K562 (cell line): ENCODE results near the gene ATP4B. TPM values are rescaled to one million over a fixed set of nuclear protein-coding genes. Genes with fewer than 3 reads are reported as not detected.
A peak's percentile ranks its signal among the peaks of the same experiment; 100 is the strongest.

Experiments used
- BMI1 ChIP-seq: fragments of 150-350 bp; IDR thresholded peaks from 2 replicates; pipeline ENCODE4 v1.6.1; 2014; ENCODE audit warnings: low read length
- C11orf30 ChIP-seq: fragments of 450-650 bp; IDR thresholded peaks from 2 replicates; pipeline ENCODE4 v1.6.1; 2016; ENCODE audit warnings: low read depth, mild to moderate bottlenecking
- CBFA2T2 ChIP-seq: fragments of 450-650 bp; conservative IDR thresholded peaks from 2 replicates; pipeline ENCODE4 v1.6.1; 2017; ENCODE audit warnings: mild to moderate bottlenecking
- CEBPG ChIP-seq, 3 experiments: fragments of 200-800 bp in 1 of 3; sonication (Bioruptor generic) in 1 of 3; sonication (generic) in 1 of 3; formaldehyde crosslinking in 1 of 3; IDR thresholded peaks in 2 of 3; conservative IDR thresholded peaks in 1 of 3; 2 replicates each; pipeline versions ENCODE4 v1.6.1 to v1.8.0; 2016 to 2022; ENCODE audit warnings: missing compliant biosample characterization in 2 of 3, missing genetic modification characterization in 2 of 3, mild to moderate bottlenecking in 1 of 3, missing genetic modification reagents in 1 of 3
- HNRNPH1 ChIP-seq: fragments of 200-400 bp; formaldehyde crosslinking; optimal IDR thresholded peaks from 2 replicates; pipeline ENCODE3; 2017; ENCODE audit warnings: low read depth, mild to moderate bottlenecking, low read length, moderate library complexity
- ZNF140 ChIP-seq: fragments of 250-450 bp; sonication (Bioruptor Pico); IDR thresholded peaks from 2 replicates; pipeline ENCODE4 v1.8.0; 2021; ENCODE audit warnings: moderate library complexity, mild to moderate bottlenecking, inconsistent platforms
- polyA plus RNA-seq, 8 experiments: library from polyadenylated mRNA; depleted of rRNA in 4 of 8; stranded (reverse) in 5 of 8; unstranded in 3 of 8; fragments of >200 nt; fragmentation: Nextera tagmentation in 2 of 8; fragmentation: Illumina TruSeq in 1 of 8; extraction: Ambion mirVana in 2 of 8; extraction: Trizol in 1 of 8; gene quantifications; 2 replicates each; pipeline versions ENCODE4 v1.2.1 to v1.2.3, GENCODE V29; 2011 to 2014; ENCODE audit warnings: inconsistent platforms in 1 of 8, missing spikeins in 1 of 8
- total RNA-seq, 7 experiments: library from RNA; depleted of rRNA in 6 of 7; stranded (reverse); fragments of >200 nt in 6 of 7; fragmentation: Illumina TruSeq in 2 of 7; extraction: Trizol in 2 of 7; gene quantifications; 2 replicates each; pipeline versions ENCODE4 v1.2.1 to v1.2.3, GENCODE V29; 2011 to 2021; ENCODE audit warnings: low replicate concordance in 1 of 7
- TF ChIP-seq, protein P1 (sequence below): fragments of 450-650 bp; IDR thresholded peaks from 2 replicates; pipeline ENCODE4 v1.7.1; 2018; ENCODE audit warnings: mild to moderate bottlenecking, low read depth; ENCODE audit not compliant: partially characterized antibody
- TF ChIP-seq, protein P2 (sequence below): fragments of 450-650 bp; IDR thresholded peaks from 2 replicates; pipeline ENCODE4 v1.6.1; 2018; ENCODE audit not compliant: partially characterized antibody
- TF ChIP-seq, protein P3 (sequence below): fragments of 250-450 bp; sonication (Bioruptor Pico); IDR thresholded peaks from 2 replicates; pipeline ENCODE4 v1.5.0; 2021; ENCODE audit warnings: mild to moderate bottlenecking, moderate library complexity
- TF ChIP-seq, protein P4 (sequence below): fragments of 450-650 bp; conservative IDR thresholded peaks from 2 replicates; pipeline ENCODE4 v1.6.1; 2016; ENCODE audit warnings: missing genetic modification characterization, low read depth, mild to moderate bottlenecking, missing compliant biosample characterization, moderate library complexity

ATP4B gene
- total and polyA plus RNA-seq, 9 of the 15 experiments (the other 6 are each of a cell fraction or from before 2014, with no cell fraction given), result not detected

DNA sequence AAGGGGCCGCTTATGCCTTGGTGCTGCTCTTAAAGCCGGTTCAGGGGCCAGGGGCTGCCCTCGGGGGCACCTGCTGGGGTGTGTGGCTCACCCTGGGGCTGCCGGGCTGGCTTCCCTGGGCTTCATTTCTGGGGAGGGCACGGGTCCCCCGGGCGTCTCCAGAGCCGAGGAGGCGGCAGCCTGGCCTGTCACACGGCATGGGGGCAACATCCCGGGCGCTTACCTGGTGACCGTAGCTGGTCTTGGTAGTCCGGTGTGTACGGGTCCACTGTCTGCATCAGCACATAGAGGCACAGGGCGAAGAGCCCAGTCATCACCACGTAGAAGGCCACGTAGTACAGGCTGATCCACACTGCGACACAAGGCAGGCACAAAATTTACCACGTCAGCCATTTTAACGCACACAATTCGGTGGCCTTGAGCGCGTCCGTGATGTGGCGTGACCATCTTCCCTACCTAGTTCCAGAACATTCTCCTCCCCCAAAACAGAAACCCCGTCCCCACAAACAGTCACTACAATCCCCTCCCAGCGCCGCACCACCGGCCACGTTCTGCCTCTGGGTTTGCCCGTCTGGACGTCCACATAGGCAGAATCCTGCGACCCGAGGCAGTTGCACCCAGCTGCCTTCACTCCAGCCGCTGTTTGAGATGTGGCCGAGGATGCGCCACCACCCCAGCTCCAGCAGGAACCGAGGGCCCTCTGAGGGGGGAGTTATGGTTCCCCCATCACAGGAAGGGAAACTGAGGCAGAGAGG is 3.2 kb downstream of the ATP4B start (continued):
- TF ChIP-seq, protein P1, sequence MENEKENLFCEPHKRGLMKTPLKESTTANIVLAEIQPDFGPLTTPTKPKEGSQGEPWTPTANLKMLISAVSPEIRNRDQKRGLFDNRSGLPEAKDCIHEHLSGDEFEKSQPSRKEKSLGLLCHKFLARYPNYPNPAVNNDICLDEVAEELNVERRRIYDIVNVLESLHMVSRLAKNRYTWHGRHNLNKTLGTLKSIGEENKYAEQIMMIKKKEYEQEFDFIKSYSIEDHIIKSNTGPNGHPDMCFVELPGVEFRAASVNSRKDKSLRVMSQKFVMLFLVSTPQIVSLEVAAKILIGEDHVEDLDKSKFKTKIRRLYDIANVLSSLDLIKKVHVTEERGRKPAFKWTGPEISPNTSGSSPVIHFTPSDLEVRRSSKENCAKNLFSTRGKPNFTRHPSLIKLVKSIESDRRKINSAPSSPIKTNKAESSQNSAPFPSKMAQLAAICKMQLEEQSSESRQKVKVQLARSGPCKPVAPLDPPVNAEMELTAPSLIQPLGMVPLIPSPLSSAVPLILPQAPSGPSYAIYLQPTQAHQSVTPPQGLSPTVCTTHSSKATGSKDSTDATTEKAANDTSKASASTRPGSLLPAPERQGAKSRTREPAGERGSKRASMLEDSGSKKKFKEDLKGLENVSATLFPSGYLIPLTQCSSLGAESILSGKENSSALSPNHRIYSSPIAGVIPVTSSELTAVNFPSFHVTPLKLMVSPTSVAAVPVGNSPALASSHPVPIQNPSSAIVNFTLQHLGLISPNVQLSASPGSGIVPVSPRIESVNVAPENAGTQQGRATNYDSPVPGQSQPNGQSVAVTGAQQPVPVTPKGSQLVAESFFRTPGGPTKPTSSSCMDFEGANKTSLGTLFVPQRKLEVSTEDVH, result no peak
- TF ChIP-seq, protein P2, sequence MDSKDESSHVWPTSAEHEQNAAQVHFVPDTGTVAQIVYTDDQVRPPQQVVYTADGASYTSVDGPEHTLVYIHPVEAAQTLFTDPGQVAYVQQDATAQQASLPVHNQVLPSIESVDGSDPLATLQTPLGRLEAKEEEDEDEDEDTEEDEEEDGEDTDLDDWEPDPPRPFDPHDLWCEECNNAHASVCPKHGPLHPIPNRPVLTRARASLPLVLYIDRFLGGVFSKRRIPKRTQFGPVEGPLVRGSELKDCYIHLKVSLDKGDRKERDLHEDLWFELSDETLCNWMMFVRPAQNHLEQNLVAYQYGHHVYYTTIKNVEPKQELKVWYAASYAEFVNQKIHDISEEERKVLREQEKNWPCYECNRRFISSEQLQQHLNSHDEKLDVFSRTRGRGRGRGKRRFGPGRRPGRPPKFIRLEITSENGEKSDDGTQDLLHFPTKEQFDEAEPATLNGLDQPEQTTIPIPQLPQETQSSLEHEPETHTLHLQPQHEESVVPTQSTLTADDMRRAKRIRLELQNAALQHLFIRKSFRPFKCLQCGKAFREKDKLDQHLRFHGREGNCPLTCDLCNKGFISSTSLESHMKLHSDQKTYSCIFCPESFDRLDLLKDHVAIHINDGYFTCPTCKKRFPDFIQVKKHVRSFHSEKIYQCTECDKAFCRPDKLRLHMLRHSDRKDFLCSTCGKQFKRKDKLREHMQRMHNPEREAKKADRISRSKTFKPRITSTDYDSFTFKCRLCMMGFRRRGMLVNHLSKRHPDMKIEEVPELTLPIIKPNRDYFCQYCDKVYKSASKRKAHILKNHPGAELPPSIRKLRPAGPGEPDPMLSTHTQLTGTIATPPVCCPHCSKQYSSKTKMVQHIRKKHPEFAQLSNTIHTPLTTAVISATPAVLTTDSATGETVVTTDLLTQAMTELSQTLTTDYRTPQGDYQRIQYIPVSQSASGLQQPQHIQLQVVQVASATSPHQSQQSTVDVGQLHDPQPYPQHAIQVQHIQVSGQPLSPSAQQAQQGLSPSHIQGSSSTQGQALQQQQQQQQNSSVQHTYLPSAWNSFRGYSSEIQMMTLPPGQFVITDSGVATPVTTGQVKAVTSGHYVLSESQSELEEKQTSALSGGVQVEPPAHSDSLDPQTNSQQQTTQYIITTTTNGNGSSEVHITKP, result no peak
- TF ChIP-seq, protein P3, sequence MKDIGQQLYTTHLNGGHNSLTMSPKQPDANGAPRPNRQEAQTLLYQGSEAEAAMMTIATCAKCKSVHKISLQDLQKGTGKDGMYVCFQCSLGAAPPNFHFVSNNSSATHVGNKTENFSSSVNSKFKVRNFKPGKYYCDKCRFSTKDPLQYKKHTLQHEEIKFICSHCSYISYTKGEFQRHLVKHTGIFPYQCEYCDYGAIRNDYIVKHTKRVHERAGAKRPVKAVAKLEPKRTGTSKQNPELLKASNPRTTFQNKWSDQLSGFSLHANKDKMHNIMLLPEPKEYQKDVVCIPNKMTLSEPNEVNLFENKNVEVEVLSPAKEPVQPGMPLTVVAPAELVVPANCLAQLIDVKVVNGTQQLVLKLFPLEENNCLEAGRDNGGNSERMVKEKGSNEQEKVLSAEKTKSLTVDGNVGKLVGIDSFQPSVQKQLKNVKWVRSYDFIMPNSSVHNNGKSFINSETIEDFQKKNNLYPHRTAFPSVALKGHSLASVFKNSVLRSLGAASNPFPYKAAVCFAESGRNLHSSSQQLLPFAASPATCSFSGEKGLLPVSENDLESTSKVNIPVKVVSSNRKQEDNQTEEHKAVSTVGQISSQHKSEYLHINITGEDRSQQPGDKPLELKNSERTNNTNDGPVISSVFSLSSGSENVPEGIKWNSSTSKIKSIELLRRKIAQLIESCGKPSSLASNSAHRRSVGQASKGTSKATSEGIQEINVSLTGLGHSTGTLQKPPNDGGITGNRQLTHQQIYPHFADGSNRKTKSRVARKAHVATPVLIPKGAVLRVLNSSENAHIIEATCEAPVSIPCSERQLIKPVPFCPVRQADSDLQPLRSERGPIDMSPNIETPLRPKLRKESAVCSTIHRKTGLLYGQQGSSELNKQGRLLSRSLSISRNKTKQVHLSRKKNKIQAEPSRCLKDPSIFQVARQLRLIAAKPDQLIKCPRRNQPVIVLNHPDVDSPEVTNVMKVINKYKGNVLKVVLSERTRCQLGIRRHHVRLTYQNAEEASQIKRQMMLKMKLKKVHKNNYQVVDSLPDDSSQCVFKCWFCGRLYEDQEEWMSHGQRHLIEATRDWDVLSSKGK (CRISPR knock-in tag), result no peak
- TF ChIP-seq ZNF140 (no peak), HNRNPH1 (no peak), CBFA2T2 (no peak), BMI1 (no peak), CEBPG (CRISPR knock-in tag; IDR thresholded peaks at IDR 0.05) (no peak), CEBPG (tag; conservative IDR thresholded peaks at IDR 0.05 in 1 of 2, IDR thresholded peaks at IDR 0.05 in 1 of 2) (no peak), C11orf30 (0 out of 2 replicates have a peak, but pooled peaks have one; percentile 29)
- TF ChIP-seq, protein P4, sequence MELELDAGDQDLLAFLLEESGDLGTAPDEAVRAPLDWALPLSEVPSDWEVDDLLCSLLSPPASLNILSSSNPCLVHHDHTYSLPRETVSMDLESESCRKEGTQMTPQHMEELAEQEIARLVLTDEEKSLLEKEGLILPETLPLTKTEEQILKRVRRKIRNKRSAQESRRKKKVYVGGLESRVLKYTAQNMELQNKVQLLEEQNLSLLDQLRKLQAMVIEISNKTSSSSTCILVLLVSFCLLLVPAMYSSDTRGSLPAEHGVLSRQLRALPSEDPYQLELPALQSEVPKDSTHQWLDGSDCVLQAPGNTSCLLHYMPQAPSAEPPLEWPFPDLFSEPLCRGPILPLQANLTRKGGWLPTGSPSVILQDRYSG, result no peak
